ENCODE data around the gene NANP. TPM values are rescaled to one million over a fixed set of nuclear protein-coding genes. Genes with fewer than 3 reads are reported as not detected.
"Not testable (repeated sequence)": the region's sequence is repeated elsewhere in the genome, so short reads cannot be mapped to it uniquely, and the experiment has no call there.

NANP gene
- 1 to 10 TPM; 1.3 to 1.6 TPM for total RNA-seq
- polyA plus RNA-seq: under 1 TPM; 0.41 to 0.97 (median 0.80) TPM
- 2.0 to 15.4 (median 4.1) reads per million in 6 experiments for total RNA-seq

- Mint-ChIP-seq H3K9me3 (peaks cover 0 to 2% (median 0%) of the 10 kb centered on the region in 9 donors), H3K27me3 (no peaks in the 10 kb centered on the region), H3K4me1 (peaks cover 18 to 23% (median 20%) of the 10 kb centered on the region in 4 donors), H3K27ac (peak within 1 kb of the TSS; percentile 82 to 96 (median 94)), H3K4me3 (peak within 1 kb of the TSS; percentile 82 to 98 (median 95)), H3K36me3 (peaks cover 0 to 5% (median 2%) of the 10 kb centered on the region in 3 donors)
- ATAC-seq (peak; percentile 81 to 86), DNase-seq (peak; percentile 67 to 88 (median 77))
- POLR2A ChIA-PET: no interaction called here
These were observed at the start of gene NANP for GRCh38 chr20:25623736-25624499. TSS of gene NANP (minus strand) at chr20:25624014. CDS start at chr20:25623948, 66 bp downstream.

- Mint-ChIP-seq H3K4me3 (no peak overlapping the region), H3K36me3 (peaks cover 38 to 58% (median 51%) of the 10 kb centered on the region in 3 donors), H3K4me1 (peaks cover 0 to 12% (median 6%) of the 10 kb centered on the region in 4 donors), H3K27me3 (no peaks in the 10 kb centered on the region), H3K9me3 (peaks cover 0 to 3% (median 0%) of the 10 kb centered on the region in 9 donors), H3K27ac (peak overlapping the region in 1 of 10 donors; percentile 44)
- ATAC-seq (no peak), DNase-seq (no peak)
- POLR2A ChIA-PET: no interaction called here
These were observed 48.9 kb upstream of the NANP start for GRCh38 chr20:25672659-25673235.

- POLR2A ChIA-PET: no interaction called here
- no peak for DNase-seq
These were observed 46.1 kb upstream of the NANP start for GRCh38 chr20:25669826-25670422.

GRCh38 chr20:25668446-25668845 is 44.6 kb upstream of the NANP start:
- H3K4me3 Mint-ChIP-seq: no peak overlapping the region
- peak overlapping the region in 1 of 10 donors; percentile 63 for H3K27ac Mint-ChIP-seq
- H3K36me3 Mint-ChIP-seq: peaks cover 9 to 15% (median 11%) of the 10 kb centered on the region in 3 donors
- no peak for DNase-seq
- H3K9me3 Mint-ChIP-seq: peaks cover 0 to 3% (median 0%) of the 10 kb centered on the region in 9 donors
- peaks cover 0 to 3% (median 0%) of the 10 kb centered on the region in 4 donors for H3K4me1 Mint-ChIP-seq
- no peak for ATAC-seq
- H3K27me3 Mint-ChIP-seq: no peaks in the 10 kb centered on the region
- POLR2A ChIA-PET: no interaction called here

More at GRCh38 chr20:25669826-25670422, 46.1 kb upstream of the NANP start:
- Mint-ChIP-seq H3K4me1 (peaks cover 0 to 3% (median 0%) of the 10 kb centered on the region in 4 donors), H3K27me3 (no peaks in the 10 kb centered on the region), H3K9me3 (peaks cover 0 to 3% (median 0%) of the 10 kb centered on the region in 9 donors), H3K36me3 (peaks cover 22 to 30% (median 25%) of the 10 kb centered on the region in 3 donors), H3K27ac (peak overlapping the region in 1 of 10 donors; percentile 19), H3K4me3 (no peak overlapping the region)
- ATAC-seq: no peak

- Mint-ChIP-seq H3K27ac (peak overlapping the region in 1 of 10 donors; percentile 23), H3K9me3 (no peaks in the 10 kb centered on the region), H3K4me1 (peaks cover 0 to 2% (median 0%) of the 10 kb centered on the region in 4 donors), H3K36me3 (peaks cover 0 to 16% (median 14%) of the 10 kb centered on the region in 3 donors), H3K4me3 (no peak overlapping the region), H3K27me3 (no peaks in the 10 kb centered on the region)
- ATAC-seq (no peak), DNase-seq (no peak)
- POLR2A ChIA-PET: no interaction called here
These were observed 36.2 kb upstream of the NANP start for GRCh38 chr20:25659999-25660398.

GRCh38 chr20:25654487-25654886 is 30.7 kb upstream of the NANP start:
- ATAC-seq (no peak), DNase-seq (no peak)
- no peak overlapping the region for H3K27ac Mint-ChIP-seq
- no peaks in the 10 kb centered on the region for H3K27me3 Mint-ChIP-seq
- peaks cover 0 to 26% (median 18%) of the 10 kb centered on the region in 3 donors for H3K36me3 Mint-ChIP-seq
- no peaks in the 10 kb centered on the region for H3K9me3 Mint-ChIP-seq
- no peak overlapping the region for H3K4me3 Mint-ChIP-seq
- POLR2A ChIA-PET: no interaction called here
- H3K4me1 Mint-ChIP-seq: peaks cover 0 to 2% (median 0%) of the 10 kb centered on the region in 4 donors

- DNase-seq, H3K27ac Mint-ChIP-seq, H3K4me3 Mint-ChIP-seq, H3K9me3 Mint-ChIP-seq, H3K27me3 Mint-ChIP-seq, POLR2A ChIA-PET, ATAC-seq, H3K4me1 Mint-ChIP-seq: not testable (repeated sequence)
- peaks cover 0 to 28% (median 20%) of the 10 kb centered on the region in 3 donors for H3K36me3 Mint-ChIP-seq
These were observed 29.1 kb upstream of the NANP start for GRCh38 chr20:25652866-25653265.

- Mint-ChIP-seq H3K36me3 (peaks cover 0 to 29% (median 23%) of the 10 kb centered on the region in 3 donors), H3K9me3 (peaks cover 0 to 4% (median 0%) of the 10 kb centered on the region in 9 donors), H3K27ac (no peak overlapping the region), H3K27me3 (no peaks in the 10 kb centered on the region), H3K4me1 (peaks cover 3 to 13% (median 6%) of the 10 kb centered on the region in 4 donors), H3K4me3 (no peak overlapping the region)
- POLR2A ChIA-PET: no interaction called here
- DNase-seq: no peak
- no peak for ATAC-seq
These were observed 21.0 kb upstream of the NANP start for GRCh38 chr20:25644814-25645213.

GRCh38 chr20:25643716-25644115 is 19.9 kb upstream of the NANP start:
- peak in 1 of 2 donors; percentile 59 for ATAC-seq
- peak in 1 of 10 donors; percentile 5 for DNase-seq
- Mint-ChIP-seq H3K4me3 (no peak overlapping the region), H3K27ac (peak overlapping the region in 1 of 10 donors; percentile 14), H3K36me3 (peaks cover 0 to 29% (median 23%) of the 10 kb centered on the region in 3 donors), H3K27me3 (no peaks in the 10 kb centered on the region), H3K4me1 (peaks cover 3 to 13% (median 6%) of the 10 kb centered on the region in 4 donors), H3K9me3 (peaks cover 0 to 4% (median 0%) of the 10 kb centered on the region in 9 donors)
- POLR2A ChIA-PET: interaction anchor here (0.6 kb wide), 1 partner anchor 52 kb away, joined by 3 read pairs; no protein-coding TSS in a partner anchor

- no peak for DNase-seq
- H3K36me3 Mint-ChIP-seq: peaks cover 13 to 38% (median 32%) of the 10 kb centered on the region in 3 donors
- H3K27me3 Mint-ChIP-seq: no peaks in the 10 kb centered on the region
- H3K9me3 Mint-ChIP-seq: peaks cover 0 to 20% (median 6%) of the 10 kb centered on the region in 9 donors
- peaks cover 0 to 7% (median 4%) of the 10 kb centered on the region in 4 donors for H3K4me1 Mint-ChIP-seq
- H3K27ac Mint-ChIP-seq: no peak overlapping the region
- no peak overlapping the region for H3K4me3 Mint-ChIP-seq
- no peak for ATAC-seq
- POLR2A ChIA-PET: no interaction called here
These were observed 13.4 kb upstream of the NANP start for GRCh38 chr20:25637247-25637646.

- Mint-ChIP-seq H3K9me3 (peaks cover 0 to 16% (median 6%) of the 10 kb centered on the region in 9 donors), H3K4me1 (peaks cover 0 to 7% (median 4%) of the 10 kb centered on the region in 4 donors), H3K36me3 (peaks cover 15 to 35% (median 34%) of the 10 kb centered on the region in 3 donors), H3K4me3 (no peak overlapping the region), H3K27me3 (no peaks in the 10 kb centered on the region), H3K27ac (no peak overlapping the region)
- DNase-seq (no peak), ATAC-seq (no peak)
- POLR2A ChIA-PET: no interaction called here
These were observed 9.4 kb upstream of the NANP start for GRCh38 chr20:25632940-25633790.

GRCh38 chr20:25630615-25631014 is 6.8 kb upstream of the NANP start:
- H3K9me3 Mint-ChIP-seq, ATAC-seq, H3K4me3 Mint-ChIP-seq, POLR2A ChIA-PET, H3K4me1 Mint-ChIP-seq, H3K27me3 Mint-ChIP-seq, DNase-seq: not testable (repeated sequence)
- Mint-ChIP-seq H3K27ac (peak overlapping the region in 1 of 10 donors; percentile 61), H3K36me3 (peaks cover 6 to 18% (median 18%) of the 10 kb centered on the region in 3 donors)
